ENCODE measurements around the gene PPP2R2C.

DNA sequence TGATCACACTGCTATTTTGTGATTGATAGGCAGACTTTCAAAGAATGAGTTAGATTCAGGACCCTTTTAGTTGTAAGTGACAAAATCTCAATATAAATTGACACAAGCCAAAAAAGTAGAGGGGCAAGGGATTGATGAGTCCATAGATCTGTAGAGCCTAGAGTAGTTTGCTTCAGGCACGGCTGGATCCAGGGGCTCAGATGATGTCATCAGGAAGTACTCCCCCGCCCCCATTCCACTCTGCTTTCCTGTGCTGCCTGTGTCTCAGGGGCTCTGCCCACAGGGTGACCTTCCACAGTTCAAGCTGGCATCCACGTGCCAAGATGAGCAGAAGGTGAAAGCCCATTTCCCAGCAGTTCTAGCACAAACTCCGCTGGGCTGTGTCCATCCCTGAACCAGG, 189.1 kb downstream of the PPP2R2C start:
- TF ChIP-seq SP1 (IDR thresholded peaks at IDR 0.05) (no peak), FOXA1 (IDR thresholded peaks at IDR 0.05) (no peak), ARNT (IDR thresholded peaks at IDR 0.05) (no peak), CTBP1 (IDR thresholded peaks at IDR 0.05; ENCODE audit: borderline replicate concordance) (no peak), SUZ12 (IDR thresholded peaks at IDR 0.05) (no peak), TARDBP (IDR thresholded peaks at IDR 0.05) (no peak), L3MBTL2 (conservative IDR thresholded peaks at IDR 0.05) (no peak), LEF1 (IDR thresholded peaks at IDR 0.05; ENCODE audit: borderline replicate concordance) (no peak), FOXM1 (IDR thresholded peaks at IDR 0.05; ENCODE audit: borderline replicate concordance) (no peak), BHLHE40 (IDR thresholded peaks at IDR 0.05; ENCODE audit: borderline replicate concordance) (no peak), HDGF (IDR thresholded peaks at IDR 0.05; ENCODE audit: borderline replicate concordance) (no peak)
- TF ChIP-seq, protein P1, sequence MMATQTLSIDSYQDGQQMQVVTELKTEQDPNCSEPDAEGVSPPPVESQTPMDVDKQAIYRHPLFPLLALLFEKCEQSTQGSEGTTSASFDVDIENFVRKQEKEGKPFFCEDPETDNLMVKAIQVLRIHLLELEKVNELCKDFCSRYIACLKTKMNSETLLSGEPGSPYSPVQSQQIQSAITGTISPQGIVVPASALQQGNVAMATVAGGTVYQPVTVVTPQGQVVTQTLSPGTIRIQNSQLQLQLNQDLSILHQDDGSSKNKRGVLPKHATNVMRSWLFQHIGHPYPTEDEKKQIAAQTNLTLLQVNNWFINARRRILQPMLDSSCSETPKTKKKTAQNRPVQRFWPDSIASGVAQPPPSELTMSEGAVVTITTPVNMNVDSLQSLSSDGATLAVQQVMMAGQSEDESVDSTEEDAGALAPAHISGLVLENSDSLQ (IDR thresholded peaks at IDR 0.05) = no peak

Measured in HEK293T (cell line).